Subcutaneous adipose tissue (tissue), 4 donors: ENCODE measurements around the gene PHF21B. TPM values are rescaled to one million over a fixed set of nuclear protein-coding genes. Genes with fewer than 3 reads are reported as not detected.

Source experiments
- total RNA-seq, 4 donors: library from RNA; depleted of rRNA; stranded (reverse); fragments of >200 nt; gene quantifications; one replicate each; pipeline ENCODE4 v1.1.0, GENCODE V29; 2016
- TF ChIP-seq, protein P1 (sequence below): fragments of 450-650 bp; IDR thresholded peaks from one replicate; pipeline ENCODE4 v1.5.1; 2016; ENCODE audit warnings: low read depth, mild to moderate bottlenecking, control low read depth, antibody characterized with exemption, moderate library complexity

PHF21B gene
- total RNA-seq, 4 donors from 2014 or later = 0.16 TPM; not detected in 3

- TF ChIP-seq, protein P1, sequence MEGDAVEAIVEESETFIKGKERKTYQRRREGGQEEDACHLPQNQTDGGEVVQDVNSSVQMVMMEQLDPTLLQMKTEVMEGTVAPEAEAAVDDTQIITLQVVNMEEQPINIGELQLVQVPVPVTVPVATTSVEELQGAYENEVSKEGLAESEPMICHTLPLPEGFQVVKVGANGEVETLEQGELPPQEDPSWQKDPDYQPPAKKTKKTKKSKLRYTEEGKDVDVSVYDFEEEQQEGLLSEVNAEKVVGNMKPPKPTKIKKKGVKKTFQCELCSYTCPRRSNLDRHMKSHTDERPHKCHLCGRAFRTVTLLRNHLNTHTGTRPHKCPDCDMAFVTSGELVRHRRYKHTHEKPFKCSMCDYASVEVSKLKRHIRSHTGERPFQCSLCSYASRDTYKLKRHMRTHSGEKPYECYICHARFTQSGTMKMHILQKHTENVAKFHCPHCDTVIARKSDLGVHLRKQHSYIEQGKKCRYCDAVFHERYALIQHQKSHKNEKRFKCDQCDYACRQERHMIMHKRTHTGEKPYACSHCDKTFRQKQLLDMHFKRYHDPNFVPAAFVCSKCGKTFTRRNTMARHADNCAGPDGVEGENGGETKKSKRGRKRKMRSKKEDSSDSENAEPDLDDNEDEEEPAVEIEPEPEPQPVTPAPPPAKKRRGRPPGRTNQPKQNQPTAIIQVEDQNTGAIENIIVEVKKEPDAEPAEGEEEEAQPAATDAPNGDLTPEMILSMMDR = no peak
Observed at GRCh38 chr22:45014654-45015053, 4.8 kb upstream of the PHF21B start.

DNA sequence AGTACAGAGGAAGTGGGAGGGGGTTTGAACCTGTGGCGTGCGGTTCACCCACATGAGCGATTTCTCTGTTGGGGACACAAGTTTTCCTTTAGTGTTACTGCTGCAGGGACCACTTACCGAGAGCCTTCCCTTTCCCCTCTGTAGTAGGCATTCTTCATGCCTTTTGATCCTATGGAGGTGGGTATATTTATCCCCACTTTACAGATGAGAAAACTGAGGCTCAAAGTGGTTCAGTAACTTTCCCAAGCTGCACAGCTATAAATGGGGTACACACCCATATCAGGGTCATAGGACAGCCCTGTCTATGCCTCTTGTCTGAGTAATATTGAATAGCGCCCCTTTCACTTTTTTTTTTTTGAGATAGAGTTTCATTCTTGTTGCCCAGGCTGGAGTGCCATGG is 3.3 kb upstream of the PHF21B start:
- TF ChIP-seq, protein P1 = no peak

GRCh38 chr22:45010532-45010900 is 711 bp upstream of the PHF21B start:
- TF ChIP-seq, protein P1 = no peak

DNA sequence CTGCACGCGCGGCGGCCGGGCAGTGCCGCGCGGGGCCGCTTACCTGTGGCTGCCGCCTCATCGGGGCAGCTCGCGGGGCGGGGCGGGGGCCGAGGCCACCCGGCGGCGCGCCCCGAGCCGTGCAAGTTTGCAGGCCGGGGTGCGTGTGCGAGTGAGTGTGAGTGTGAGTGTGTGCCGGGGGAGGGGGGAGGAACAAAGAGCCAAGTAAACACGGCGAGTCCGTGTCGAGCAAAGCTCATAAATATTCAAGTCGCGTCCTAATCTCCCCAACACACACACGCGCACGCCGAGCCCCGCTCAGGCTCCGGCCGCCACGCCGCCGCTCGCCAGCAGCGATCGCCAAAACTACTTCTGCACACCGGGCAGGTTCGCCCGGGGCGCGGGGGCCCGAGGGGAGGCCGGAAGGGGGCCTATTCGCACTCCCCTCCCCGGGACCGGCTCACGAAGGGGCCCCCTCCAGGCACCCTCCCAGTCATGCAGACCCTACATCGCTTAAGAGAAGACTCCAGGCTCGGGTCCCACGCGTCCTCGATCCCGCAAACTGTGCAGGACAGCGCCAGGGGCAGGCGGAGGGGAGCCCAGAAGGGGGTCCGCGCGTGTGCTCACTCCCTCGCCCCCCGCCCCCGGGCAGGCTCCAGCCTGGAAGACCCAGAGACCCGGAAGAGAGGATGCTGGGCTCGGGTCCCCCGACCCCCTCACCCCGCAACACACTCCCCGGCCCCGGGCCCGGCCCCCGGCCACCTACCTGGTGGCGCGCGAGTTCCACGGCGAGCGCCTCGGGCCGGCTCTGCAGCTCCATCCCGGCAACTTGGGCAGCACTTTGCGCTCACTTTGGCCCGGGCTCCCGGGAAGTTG is 827 bp downstream of the PHF21B start:
- TF ChIP-seq, protein P1 = no peak

- TF ChIP-seq, protein P1 = no peak
Observed at GRCh38 chr22:45008186-45008681, 1.6 kb downstream of the PHF21B start.

- TF ChIP-seq, protein P1 = no peak
Observed at GRCh38 chr22:45007391-45008185, 2.2 kb downstream of the PHF21B start.

DNA sequence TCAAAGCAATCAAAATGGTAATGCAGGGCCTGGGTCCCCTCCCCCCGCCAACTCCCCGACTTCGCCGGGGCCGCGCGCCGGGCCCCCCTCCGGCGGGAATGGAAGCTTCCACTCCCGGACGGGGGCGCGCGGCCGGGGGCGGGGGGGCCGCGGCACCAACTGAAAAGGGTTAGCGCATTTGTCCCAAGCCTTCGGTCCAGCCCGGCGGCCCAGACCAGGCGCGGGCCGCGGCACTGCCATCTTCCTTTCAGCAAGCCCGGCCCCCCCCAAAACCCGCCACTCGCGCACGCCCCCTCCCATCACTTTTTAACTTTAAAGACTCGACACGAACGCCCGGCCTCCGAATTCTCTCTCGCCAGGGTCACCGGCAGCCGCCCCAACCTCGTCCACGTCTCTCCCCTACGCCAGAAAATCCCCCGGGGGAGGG is 2.8 kb downstream of the PHF21B start:
- TF ChIP-seq, protein P1 = no peak
